Nephron progenitor cell (in vitro differentiated cells): ENCODE measurements around the gene PPIA.

Source experiments
- DNase-seq: peaks from one replicate; pipeline ENCODE4 v3.0.0; 2021
- H3K27ac Mint-ChIP-seq: 2 replicates; pipeline ENCODE4 v1.8.0; 2021; ENCODE audit warnings: mild to moderate bottlenecking, moderate library complexity, mixed read lengths
- H3K27me3 Mint-ChIP-seq: 2 replicates; pipeline ENCODE4 v1.8.0; 2021; ENCODE audit warnings: mild to moderate bottlenecking, low read depth, mixed read lengths; ENCODE audit not compliant: poor library complexity
- H3K36me3 Mint-ChIP-seq: 2 replicates; pipeline ENCODE4 v1.8.0; 2021; ENCODE audit warnings: low read depth, mixed read lengths
- H3K4me1 Mint-ChIP-seq: 2 replicates; pipeline ENCODE4 v1.8.0; 2021; ENCODE audit warnings: mixed read lengths
- H3K4me3 Mint-ChIP-seq: 2 replicates; pipeline ENCODE4 v1.8.0; 2021; ENCODE audit warnings: mild to moderate bottlenecking, moderate library complexity, mixed read lengths
- H3K9me3 Mint-ChIP-seq: 2 replicates; pipeline ENCODE4 v1.8.0; 2021; ENCODE audit warnings: mild to moderate bottlenecking, moderate library complexity, mixed read lengths
- CTCF ChIP-seq: fragments of 200-600 bp; sonication (generic); IDR thresholded peaks from 2 replicates; pipeline ENCODE4 v1.5.0; 2021; ENCODE audit warnings: antibody characterized with exemption

The PPIA gene

GRCh38 chr7:44757311-44757710 lies 39.2 kb upstream of the PPIA start:
- peaks cover 12% of the 10 kb centered on the region for H3K36me3 Mint-ChIP-seq
- H3K4me3 Mint-ChIP-seq: no peak overlapping the region
- H3K27ac Mint-ChIP-seq: no peak overlapping the region
- H3K27me3 Mint-ChIP-seq: peaks cover 3% of the 10 kb centered on the region
- no peak for TF ChIP-seq CTCF
- H3K9me3 Mint-ChIP-seq: no peaks in the 10 kb centered on the region
- no peak for DNase-seq
- peaks cover 3% of the 10 kb centered on the region for H3K4me1 Mint-ChIP-seq

GRCh38 chr7:44757739-44758138 lies 38.7 kb upstream of the PPIA start:
- no peak for DNase-seq
- Mint-ChIP-seq H3K36me3 (peaks cover 10% of the 10 kb centered on the region), H3K27me3 (peaks cover 3% of the 10 kb centered on the region), H3K4me3 (no peak overlapping the region), H3K4me1 (no peaks in the 10 kb centered on the region), H3K9me3 (no peaks in the 10 kb centered on the region), H3K27ac (no peak overlapping the region)
- no peak for TF ChIP-seq CTCF

GRCh38 chr7:44759246-44759645 lies 37.2 kb upstream of the PPIA start:
- Mint-ChIP-seq H3K4me3 (no peak overlapping the region), H3K27me3 (peaks cover 3% of the 10 kb centered on the region), H3K9me3 (no peaks in the 10 kb centered on the region), H3K27ac (no peak overlapping the region), H3K36me3 (peaks cover 18% of the 10 kb centered on the region), H3K4me1 (no peaks in the 10 kb centered on the region)
- no peak for DNase-seq
- no peak for TF ChIP-seq CTCF

GRCh38 chr7:44760034-44760580 lies 36.4 kb upstream of the PPIA start:
- Mint-ChIP-seq H3K4me3 (no peak overlapping the region), H3K4me1 (no peaks in the 10 kb centered on the region), H3K36me3 (peaks cover 22% of the 10 kb centered on the region), H3K9me3 (no peaks in the 10 kb centered on the region), H3K27me3 (peaks cover 3% of the 10 kb centered on the region), H3K27ac (no peak overlapping the region)
- no peak for DNase-seq
- no peak for TF ChIP-seq CTCF

- H3K4me1 Mint-ChIP-seq: no peaks in the 10 kb centered on the region
- no peak overlapping the region for H3K4me3 Mint-ChIP-seq
- no peak for TF ChIP-seq CTCF
- H3K27ac Mint-ChIP-seq: no peak overlapping the region
- DNase-seq: no peak
- H3K9me3 Mint-ChIP-seq: no peaks in the 10 kb centered on the region
- peaks cover 26% of the 10 kb centered on the region for H3K36me3 Mint-ChIP-seq
- peaks cover 3% of the 10 kb centered on the region for H3K27me3 Mint-ChIP-seq
Observed at GRCh38 chr7:44761207-44762161, 35.0 kb upstream of the PPIA start.
